GM19035 (cell line): ENCODE measurements around the gene SUMO4.

Experiments
- ATAC-seq: cut with Tn5 transposase; IDR thresholded peaks from one replicate; pipeline ENCODE4 v1.9.1; 2021; ENCODE audit not compliant: unreplicated experiment

SUMO4 gene

DNA sequence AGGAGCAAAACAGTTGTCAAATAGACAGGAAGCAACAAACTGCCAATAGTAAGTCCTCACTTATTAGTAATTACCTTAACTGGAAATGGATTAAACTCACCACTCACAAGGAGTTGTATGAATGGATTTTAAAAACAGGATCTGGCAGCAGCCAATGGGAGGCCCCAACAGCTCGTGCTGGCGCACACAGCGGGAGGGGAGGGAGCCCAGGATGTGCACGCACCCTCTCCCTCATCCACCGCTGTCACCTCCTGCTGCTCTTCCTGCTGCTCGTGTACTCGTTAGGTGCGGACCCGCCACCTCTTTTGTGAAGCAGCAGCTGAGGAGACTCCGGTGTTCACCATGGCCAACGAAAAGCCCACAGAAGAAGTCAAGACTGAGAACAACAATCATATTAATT is at the start of gene SUMO4:
Gene SUMO4, plus strand, starts transcription at position 213 of the 400 bp plus-strand sequence. Its CDS starts 130 bp downstream, at position 343.
- no peak for ATAC-seq

DNA sequence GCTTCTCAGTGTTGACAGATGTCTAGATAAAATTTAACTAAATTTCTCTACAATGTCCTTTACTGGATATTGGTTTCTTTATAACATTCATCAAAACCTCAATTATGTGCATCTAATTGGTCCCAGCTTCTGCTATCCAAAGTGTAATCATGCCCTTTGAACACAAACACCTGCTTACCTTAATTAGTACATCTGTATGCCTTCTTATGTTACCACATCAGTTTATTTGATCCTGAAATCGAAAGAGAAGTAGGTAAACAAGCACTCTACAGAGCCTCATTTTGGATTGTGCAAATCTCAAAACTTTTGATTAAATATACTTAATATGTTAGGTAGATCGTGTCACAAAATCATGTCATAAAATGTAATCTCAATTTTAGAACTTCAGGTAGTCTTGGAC is 46.1 kb upstream of the SUMO4 start:
- ATAC-seq: no peak

DNA sequence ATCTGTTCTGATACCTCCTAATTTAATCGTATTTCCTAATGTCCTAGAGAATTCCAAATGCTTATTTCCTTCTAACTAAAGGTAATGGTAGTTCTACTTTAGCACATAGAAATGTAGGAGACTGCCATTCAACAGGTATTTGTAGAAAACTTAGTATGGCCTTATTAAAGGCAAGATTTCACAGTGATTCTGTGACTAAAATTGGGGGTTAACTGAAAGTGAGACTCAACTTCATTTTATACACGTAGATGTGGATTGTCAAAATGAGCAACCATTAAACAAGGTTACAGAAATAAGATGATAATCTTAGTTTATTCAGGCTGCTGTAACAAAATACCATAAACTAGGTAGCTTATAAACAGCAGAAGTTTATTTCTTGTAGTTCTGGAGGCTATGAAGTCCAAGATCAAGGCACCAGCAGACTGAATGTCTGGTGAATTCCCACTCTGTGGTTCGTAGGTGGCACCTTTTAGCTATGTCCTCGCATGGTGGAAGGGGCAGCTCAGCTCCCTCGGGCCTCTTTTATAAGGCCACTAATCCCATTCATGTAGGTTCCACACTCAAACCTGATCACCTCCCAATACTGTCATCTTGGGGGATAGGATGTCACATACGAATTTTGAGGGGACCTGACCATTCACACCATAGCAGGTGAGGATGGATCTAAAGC is 43.8 kb upstream of the SUMO4 start:
- ATAC-seq: no peak

DNA sequence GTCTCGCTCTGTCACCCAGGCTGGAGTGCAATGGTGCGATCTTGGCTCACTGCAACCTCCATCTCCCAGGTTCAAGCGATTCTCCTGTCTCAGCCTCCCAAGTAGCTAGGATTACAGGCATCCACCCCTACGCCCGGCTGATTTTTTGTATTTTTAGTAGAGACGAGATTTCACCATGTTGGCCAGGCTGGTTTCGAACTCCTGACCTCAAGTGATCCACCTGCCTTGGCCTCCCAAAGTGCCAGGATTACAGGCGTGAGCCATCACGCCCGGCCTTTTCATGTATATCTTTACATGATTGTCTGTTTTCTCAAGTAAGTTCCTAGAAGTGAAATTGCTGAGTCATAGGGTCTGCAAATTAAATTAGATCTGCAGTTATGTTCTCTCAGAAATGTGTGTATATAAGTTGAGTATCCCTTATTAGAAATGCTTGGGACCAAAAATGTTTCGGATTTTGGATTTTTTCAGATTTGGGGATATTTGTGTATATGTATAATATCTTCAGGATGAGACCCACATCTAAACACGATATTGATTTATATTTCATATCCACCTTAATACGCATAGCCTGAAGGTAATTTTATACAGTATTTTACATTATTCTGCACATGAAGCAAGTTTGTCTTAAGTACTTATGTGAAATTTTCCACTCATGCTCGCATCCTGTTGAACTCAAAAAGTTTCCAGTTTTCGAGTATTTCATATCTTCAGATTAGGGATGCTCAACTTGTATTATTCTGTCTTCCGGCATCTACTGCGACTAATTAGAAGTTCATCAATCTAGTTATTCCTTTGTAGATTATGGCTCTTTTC is 42.1 kb upstream of the SUMO4 start:
- ATAC-seq: no peak

DNA sequence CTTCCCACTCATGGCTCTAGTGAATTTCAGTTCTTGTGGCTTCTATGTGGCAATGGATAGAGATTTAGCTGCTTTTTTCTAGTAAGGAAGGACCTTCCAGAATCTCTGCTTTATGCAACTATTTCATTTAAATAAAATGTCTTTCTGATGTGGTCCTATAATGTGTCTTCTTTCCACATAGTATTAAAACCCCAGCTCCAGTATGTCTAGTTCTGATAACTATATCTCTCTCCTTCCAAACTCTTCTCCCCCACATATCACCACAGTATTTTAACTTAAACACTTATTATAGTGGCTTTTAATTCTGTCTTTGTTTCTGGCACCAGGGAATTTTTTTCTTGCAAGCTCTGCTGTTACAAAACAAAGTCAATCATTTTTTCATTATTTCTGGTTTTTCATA is 40.6 kb upstream of the SUMO4 start:
- ATAC-seq: no peak

DNA sequence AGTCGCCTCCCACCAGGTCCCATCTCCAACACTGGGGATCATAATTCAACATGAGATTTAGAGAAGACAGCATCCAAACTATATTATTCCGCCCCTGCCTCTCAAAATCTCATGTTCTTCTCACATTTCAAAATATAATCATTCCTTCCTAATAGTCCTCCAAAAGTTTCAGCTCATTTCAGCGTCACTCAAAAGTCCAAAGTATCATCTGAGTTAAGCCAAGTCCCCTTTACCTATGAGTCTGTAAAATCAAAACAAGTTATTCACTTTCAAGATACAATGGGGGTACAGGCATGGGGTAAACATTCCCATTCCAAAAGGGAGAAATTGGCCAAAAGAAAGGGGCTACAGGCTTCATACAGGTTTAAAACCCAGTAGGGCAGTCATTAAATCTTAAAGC is 39.5 kb upstream of the SUMO4 start:
- no peak for ATAC-seq

DNA sequence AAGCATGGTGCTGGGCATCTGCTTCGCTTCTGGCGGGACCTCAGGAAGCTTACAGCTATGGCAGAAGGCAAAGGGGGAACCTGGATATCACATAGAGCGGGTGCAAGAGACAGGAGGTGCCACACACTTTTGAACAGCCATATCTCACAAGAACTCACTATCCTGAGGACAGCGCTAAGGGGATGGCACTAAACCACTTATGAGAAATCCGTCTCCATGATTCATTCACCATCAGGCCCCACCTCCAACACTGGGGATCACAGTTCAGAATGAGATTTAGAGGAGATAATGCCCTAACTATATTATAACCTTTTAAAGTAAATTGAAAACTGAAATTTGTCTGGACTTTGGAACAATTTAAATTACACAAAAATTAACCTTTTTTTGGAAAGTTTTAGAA is 37.8 kb upstream of the SUMO4 start:
- no peak for ATAC-seq

DNA sequence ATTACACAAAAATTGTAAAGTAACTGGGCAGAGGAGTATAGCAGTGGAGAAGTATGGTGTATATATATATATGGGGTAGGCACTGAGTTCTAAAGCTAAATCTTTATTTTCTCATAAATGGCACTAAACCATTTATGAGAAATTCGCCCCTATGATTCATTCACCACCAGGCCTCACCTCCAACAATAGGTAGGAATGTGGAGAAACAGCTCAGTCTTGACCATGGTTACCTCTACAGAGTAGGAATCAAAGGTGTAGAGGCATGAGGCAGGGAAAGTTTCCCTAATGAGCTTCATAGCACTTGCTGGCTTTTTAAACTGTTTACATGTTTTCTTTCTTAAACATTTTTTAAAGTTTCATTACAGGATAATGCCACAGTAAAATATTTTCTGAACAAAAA is 36.9 kb upstream of the SUMO4 start:
- no peak for ATAC-seq

DNA sequence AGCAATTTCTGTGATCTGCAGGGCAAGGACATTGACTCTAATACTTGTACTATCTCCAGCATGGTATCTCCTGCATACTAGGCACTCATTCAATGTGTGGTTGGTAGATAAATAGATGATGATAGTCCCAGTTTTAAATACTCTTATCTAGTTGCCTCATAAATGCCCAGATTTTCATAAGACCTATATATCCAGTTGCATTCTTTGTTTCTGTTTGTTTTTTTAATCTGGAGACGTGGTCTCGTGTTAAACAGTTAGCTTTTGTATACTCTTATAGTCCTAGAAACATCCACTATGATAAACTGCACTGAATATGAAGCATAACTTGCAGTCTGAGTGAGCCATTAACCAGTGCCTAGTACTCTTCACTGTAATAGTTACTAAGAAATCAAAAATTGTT is 35.5 kb upstream of the SUMO4 start:
- ATAC-seq: no peak

DNA sequence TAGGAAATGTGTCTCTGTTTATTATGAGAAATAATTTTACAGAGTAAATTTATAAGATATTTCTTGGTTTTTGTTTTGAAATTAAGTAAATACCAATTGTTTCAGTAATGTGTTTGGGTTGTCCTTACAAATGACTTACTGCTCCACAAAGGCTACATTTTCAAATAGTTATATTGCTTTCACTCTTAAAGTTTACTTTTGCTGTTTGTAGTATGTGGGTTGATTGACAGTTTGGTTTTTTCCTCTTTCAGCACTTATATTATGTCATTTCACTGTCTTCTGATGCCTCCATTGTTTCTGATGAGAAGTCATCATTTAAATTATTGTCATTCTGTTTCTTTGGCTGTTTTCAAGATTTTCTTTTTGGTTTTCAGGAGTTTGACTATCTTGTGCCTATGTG is 34.9 kb upstream of the SUMO4 start:
- no peak for ATAC-seq

DNA sequence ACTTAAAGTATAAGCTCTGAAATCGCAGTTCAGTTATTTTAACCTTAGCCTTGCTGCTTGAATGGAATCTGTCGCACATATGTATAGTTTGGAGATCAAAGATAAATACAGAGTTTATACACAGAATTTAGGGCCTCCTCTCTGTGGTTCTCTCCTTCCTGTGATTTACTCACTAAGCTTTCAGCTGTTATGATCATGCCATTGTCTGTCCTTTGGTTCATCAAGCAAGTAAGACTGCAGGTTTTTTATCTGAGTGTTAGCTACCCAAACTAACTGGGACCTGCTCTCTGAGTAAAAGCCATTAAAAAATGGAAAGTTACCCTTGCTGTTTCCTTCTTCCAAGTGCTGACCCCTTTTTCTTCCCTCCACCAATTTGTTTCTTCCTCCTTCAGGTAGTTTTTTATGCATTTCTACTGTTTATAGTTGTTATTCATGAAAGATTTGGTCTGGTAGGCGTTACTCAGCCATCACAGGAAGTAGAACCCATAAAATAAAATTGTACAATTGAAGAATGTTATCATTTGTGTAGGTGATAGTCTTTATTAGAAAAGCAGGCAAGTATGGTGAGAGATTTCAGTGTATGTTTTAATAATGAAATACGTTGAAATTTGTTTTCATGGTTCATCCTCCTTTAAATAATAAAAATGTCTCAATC is 33.7 kb upstream of the SUMO4 start:
- no peak for ATAC-seq

DNA sequence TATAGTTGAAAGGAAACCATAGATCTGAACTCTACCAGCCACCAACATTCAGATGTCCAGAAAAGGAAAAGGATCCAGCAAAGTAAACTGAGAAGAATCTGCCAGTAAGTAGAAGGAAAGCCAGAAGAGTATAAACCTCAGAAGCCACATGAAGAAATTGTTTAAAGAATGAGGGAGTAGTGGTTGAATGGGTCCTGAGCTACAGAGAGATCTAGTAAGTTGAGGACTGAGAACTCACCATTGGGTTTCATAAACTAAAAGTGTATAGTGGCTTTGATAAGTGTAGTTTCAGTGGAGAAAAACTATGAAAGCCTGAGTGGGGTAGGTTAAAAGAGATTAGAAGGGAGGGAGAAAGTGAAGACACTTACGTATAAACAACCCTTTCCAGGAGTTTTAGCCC is 32.0 kb upstream of the SUMO4 start:
- peak; percentile 60 for ATAC-seq

DNA sequence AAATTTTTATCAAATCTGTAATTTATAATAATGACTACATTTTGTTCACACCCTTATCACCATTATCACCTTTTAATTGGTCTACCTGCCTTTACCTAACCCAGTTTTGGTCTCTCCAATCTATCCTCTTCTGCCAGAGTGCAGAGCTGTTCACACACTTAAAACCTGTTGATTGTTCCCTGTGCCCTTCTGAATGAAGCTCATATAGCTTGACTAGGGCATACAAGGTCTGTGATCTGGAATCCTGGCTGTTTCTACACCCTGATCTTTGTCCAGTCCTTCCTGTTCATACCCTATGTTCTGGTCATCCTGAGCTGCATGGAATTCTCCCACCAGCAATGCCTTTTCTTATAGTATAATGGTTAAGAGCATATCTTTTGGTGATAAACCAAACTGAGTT is 28.9 kb upstream of the SUMO4 start:
- ATAC-seq: no peak

DNA sequence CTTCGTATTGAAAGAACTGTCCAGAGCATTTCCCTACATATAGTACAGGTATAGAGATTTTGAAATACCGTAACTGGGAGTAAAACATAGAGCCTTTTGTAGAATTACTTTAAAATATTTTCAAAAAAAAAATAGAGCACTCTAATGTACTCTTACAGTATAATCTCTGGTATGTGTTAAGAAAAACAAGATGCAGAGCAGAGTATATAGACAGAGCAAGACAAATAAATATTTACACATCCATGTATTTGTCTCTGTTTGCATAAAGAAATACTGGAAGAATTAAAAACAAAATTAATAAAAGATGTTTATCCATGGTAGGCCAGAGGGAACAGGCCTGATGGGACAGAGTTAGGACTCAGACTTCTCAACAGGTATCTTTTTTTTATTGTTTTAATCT is 28.0 kb upstream of the SUMO4 start:
- no peak for ATAC-seq

DNA sequence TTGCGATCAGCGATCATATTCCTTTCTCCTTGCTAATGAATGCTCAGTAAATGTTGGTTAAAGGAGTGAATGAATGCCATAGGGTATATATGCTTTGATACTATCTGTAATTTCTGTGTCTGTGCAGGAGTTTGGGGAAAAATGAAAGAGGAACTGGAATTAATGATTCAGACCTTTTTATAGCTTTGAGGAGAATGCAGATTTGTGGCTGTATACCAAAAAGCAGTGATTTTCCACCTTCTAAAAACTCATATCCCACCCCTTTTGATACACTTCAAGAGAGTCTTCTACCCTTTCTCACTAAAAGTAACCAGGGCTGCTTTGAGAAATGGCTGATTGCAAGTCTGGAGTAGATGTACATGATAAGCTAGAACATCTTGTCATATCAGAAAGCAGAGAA is 26.6 kb upstream of the SUMO4 start:
- no peak for ATAC-seq

DNA sequence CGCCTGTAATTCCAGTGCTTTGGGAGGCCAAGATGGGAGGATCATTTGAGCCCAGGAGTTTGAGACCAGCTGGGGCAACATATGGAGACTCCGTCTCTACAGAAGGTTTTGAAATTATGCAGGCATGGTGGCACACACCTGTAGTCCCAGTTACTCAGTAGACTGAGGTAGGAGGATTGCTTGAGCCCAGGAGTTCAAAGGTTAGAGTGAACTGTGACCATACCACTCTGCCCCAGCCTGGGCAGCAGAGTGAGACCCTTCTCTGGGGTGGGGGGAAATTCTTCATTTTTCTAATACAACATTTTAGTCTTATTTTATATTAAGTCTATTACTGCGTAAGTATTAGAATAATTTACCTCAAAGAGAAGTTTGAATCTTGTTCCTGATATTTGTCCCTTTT is 20.1 kb upstream of the SUMO4 start:
- ATAC-seq: no peak

DNA sequence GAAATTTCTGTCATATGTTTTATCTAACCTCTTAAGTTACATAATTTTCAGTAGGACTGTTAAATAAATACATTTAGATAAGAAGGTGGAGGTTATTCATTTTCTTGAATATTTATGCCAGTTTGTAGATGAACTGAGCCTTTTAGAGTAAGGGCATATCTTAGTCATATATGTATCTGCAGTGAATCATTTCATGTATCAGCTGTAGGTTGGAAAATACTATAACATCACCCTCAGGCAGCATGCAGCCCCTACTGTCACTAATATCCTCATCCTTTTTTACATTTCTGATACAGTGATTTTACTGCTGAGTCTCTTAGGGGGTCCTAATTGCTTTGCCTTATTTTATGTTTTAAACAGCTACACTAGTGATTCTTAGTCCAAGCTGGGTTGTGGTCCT is 19.5 kb upstream of the SUMO4 start:
- ATAC-seq: no peak

DNA sequence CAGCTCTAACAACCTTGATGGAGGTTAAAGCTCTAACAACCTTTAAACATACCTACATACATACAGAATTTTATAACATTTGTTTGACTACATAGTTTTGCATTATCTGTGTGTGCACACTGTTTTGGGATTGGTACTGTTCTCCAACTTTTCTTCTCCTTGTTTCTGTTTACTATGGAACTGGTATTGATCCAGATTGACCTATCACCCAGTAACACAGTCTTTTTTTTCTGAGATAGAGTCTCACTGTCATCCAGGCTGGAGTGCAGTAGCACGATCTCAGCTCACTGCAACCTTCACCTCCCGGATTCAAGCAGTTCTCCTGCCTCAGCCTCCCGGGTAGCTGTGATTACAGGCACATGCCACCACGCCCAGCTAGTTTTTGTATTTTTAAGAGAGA is 16.7 kb upstream of the SUMO4 start:
- ATAC-seq: no peak

DNA sequence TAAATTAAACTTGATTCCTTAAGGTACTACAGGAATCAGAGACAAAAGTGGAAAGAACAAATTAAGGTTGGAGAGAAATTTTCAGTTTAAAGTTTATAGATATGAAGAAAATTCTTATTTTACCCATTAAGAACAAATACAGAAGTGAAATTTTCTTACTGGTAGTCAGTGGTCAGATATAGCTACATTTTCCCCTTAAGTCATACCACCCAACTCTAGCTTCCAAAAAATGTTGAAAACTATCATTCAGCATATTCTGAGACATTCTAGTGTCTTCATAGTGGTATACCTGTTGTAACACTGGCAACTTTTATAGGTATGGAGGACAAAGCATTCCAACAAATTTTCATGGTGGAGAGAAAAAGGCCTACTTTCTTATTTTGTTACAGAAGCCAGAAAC is 15.6 kb upstream of the SUMO4 start:
- ATAC-seq: no peak

DNA sequence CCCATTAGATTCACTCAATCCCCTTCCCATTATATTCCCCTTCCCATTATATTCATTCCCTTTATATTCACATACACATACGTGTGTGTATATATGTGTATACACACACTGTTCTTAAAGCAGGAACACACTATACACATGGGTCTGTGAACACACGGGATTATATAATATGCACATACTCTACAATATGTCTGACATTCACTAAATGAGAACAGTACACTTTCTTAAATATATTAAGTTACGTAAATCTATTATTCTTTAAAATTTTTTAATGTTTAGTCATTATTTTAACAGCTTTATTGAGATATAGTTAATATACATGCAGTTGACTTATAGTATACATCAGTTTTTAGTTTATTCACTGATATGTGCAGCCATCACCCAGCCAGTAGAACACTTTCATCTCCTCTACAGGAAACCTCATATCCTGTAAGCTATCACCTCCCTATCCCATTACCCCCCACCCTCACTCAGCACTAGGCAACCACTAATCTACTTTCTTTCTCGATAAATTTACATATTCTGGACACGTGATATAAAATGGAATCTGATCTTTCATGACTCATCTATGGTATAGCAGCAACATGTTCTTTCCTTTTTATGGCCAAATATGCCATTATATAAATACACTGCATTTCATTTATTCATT is 13.9 kb upstream of the SUMO4 start:
- ATAC-seq: no peak

DNA sequence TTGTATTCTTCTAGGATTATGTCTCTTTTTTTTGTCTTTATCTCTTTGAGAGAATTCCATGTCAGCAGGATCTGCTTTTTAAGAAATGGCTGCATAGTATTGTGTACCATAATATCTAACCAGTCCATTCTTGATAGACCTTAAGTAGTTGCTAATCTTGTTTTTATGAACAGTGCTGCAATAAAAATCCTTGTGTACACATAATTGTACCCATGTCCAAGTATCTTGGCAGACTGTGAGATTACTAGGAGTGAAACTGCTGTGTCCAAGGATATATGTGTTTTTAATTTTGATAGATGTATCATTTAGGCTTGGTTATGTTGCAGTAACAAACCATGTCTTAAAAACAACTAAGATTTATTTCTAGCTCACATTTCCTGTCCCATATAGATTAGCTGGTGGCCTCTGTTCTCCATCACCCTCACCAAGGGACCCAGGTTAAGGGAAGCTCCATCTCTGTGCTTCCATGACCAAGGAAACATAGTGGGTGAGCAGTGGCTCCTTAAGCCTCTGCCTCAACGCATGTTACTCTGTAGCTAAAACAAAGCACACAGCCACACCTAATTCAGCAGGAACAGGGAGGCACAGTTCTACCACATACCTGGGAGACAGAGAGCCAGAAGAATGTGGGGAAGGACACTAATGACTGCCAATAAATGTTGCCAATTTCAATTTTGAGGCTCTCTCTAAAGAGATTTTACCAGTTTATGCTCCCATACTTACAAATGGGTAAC is 12.1 kb upstream of the SUMO4 start:
- no peak for ATAC-seq
